Measurements from ENCODE around the gene COTL1.
"Not testable (repeated sequence)": the region's sequence is repeated elsewhere in the genome, so short reads cannot be mapped to it uniquely, and the experiment has no call there.

The COTL1 gene

DNA sequence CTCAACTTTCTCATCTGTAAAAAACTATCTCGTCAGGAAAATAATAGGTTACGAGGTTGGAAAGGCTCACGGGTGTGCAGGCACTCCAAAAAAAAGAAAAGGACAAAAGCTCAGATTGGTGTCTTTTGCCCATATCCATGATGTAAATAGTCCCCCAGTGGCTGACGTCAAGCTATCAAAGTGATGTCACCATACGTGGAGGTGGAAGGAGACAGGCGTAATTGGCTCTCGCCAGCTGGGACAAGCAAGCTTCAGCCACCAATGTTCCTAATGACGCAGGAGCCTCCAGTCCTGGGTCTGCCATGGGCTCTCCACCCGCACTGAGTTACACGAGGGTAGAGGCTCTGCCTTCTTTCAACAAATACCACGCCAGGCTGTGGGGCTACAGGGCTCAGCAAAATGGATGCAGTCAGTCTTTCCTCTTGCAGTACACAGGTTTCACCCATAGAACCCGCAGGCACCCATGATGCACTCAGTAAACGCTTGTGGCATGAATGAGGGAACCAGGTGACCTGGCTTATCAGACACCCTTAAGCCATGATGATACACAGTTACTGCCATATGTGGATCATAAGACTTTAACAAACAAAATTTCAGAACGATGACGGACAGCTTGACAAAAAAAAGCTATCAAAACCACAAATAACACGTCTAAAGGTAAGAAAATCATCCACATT is 50.5 kb downstream of the COTL1 start:
- Mint-ChIP-seq H3K27ac (ENCODE audit: low read depth) (peak overlapping the region; percentile 36), H3K27me3 (no peaks in the 10 kb centered on the region), H3K4me3 (no peak overlapping the region), H3K4me1 (peaks cover 37% of the 10 kb centered on the region), H3K36me3 (ENCODE audit: insufficient read depth) (peaks cover 36% of the 10 kb centered on the region), H3K9me3 (peaks cover 4% of the 10 kb centered on the region)
- peak; percentile 67 for ATAC-seq (replicated peaks; ENCODE audit: extremely low read depth, poor library complexity, severe bottlenecking)
- DNase-seq (ENCODE audit: low spot score in 2 of 2): peak in 1 of 2 donors; percentile 17

DNA sequence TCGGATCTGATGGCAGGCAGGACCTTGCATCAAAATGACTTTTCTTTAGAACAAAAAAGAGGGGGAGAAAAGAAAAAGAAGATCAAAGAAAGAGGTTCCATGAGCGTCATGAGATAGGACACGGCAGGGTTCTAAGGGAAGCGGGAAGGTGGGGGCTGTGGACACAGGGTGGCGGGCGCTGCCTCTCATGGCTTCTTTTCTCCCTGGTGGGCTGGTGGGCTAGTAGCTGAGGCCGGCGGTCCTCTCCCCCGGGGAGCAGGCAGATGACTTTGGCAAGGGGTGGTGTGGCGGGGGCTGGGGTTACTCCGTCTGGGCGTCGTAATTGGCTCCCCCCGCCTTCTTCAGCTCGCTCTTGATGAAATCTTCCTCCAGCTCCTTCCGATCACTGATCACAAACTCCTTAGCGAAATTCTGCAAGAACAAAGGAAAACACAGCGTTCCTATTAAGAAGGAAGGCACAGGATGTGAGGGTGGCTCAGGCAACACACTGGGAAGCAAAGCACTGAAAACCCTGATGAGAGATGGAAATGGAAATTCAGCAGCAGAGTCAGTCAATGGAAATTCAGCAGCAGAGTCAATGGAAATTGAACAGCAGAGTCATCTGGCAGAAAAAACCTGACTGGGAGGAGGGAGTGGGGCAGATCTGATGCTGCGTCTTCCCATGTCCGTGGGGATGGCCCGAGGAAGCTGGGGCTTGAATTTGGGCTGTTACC is 51.2 kb downstream of the COTL1 start:
- Mint-ChIP-seq H3K27me3 (no peaks in the 10 kb centered on the region), H3K27ac (ENCODE audit: low read depth) (no peak overlapping the region), H3K4me3 (no peak overlapping the region)

DNA sequence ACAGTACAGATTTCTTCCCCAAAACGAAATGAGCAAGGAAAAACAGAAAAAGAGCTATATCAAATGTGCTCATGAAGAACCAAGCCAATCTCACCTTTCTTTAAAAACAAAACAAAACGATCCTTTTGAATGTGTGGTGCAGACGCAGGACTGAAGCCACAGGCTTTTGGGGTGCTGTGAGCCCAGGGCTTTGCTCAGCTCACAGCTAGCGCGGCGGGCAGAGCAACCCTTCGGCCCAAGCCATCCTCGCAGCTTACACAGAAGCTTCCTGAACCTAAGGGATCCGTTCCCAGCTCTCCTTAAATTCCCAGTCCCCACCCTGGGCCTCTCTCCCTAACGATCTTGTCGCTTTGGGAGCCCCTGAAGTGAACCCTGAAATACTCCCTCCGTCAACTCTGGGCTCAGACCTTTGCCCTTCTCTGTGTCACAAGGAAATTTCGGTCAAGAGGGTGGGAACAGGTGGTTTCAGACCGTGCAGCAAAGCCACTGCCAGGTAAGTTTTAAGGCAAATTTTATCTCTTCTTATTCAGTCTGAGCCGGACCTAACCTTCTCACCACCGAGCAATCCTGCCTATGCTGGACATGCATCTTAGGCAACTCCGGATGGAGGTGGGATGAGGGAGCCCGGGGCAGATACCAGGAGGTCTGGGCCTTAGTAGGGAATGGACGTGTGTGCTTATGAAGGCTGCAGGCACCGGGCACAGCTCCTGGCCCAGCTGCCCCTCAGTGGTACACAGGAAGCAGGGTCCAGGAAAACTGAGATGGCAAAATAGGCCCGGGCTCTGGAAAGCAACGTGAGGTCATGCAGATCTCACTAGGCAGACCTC is 52.0 kb downstream of the COTL1 start:
- peaks cover 25% of the 10 kb centered on the region for H3K4me1 Mint-ChIP-seq
- ATAC-seq (replicated peaks; ENCODE audit: extremely low read depth, poor library complexity, severe bottlenecking): no peak
- DNase-seq (ENCODE audit: low spot score in 2 of 2): no peak
- no peak overlapping the region for H3K27ac Mint-ChIP-seq (ENCODE audit: low read depth)
- no peak overlapping the region for H3K4me3 Mint-ChIP-seq
- H3K9me3 Mint-ChIP-seq: no peaks in the 10 kb centered on the region
- no peaks in the 10 kb centered on the region for H3K27me3 Mint-ChIP-seq
- H3K36me3 Mint-ChIP-seq (ENCODE audit: insufficient read depth): peaks cover 35% of the 10 kb centered on the region

More for the DNA sequence above, 51.2 kb downstream of the COTL1 start:
- Mint-ChIP-seq H3K9me3 (peaks cover 4% of the 10 kb centered on the region), H3K36me3 (ENCODE audit: insufficient read depth) (peaks cover 37% of the 10 kb centered on the region), H3K4me1 (peaks cover 30% of the 10 kb centered on the region)
- DNase-seq (ENCODE audit: low spot score in 2 of 2) (no peak), ATAC-seq (replicated peaks; ENCODE audit: extremely low read depth, poor library complexity, severe bottlenecking) (no peak)

DNA sequence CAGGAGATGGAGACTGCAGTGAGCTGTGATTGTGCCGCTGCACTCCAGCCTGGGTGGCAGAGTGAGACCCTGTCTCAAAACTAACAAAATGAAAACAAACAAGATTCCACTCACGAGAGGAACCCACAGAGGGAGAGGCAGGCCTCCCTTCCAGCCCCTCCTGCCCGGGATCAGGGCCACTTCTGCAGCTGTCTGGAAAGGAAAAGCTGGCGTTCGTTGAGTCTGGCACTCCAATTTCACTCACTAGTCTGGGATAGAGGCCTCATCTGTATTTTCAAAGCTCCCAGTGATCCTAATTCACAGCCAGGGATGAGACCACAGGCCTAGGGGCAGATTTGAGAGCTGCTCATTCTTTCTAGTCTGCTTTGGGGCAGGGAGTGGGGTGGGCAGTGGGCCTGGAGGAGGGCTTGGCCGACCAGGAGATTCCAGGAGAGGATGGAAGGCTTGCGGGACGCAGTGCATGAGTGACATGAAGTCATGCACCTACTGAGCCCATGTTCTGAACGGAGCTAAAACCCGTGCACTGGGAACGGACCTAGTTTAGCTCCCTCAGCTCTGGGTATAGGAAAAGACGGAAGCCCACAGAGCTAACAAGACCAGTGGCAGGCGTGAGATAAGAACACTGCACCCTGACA is 54.0 kb downstream of the COTL1 start:
- DNase-seq (ENCODE audit: low spot score in 2 of 2) (no peak), ATAC-seq (replicated peaks; ENCODE audit: extremely low read depth, poor library complexity, severe bottlenecking) (no peak)
- Mint-ChIP-seq H3K27ac (ENCODE audit: low read depth) (no peak overlapping the region), H3K27me3 (no peaks in the 10 kb centered on the region), H3K9me3 (no peaks in the 10 kb centered on the region), H3K4me1 (peaks cover 13% of the 10 kb centered on the region), H3K36me3 (ENCODE audit: insufficient read depth) (peaks cover 31% of the 10 kb centered on the region), H3K4me3 (no peak overlapping the region)

DNA sequence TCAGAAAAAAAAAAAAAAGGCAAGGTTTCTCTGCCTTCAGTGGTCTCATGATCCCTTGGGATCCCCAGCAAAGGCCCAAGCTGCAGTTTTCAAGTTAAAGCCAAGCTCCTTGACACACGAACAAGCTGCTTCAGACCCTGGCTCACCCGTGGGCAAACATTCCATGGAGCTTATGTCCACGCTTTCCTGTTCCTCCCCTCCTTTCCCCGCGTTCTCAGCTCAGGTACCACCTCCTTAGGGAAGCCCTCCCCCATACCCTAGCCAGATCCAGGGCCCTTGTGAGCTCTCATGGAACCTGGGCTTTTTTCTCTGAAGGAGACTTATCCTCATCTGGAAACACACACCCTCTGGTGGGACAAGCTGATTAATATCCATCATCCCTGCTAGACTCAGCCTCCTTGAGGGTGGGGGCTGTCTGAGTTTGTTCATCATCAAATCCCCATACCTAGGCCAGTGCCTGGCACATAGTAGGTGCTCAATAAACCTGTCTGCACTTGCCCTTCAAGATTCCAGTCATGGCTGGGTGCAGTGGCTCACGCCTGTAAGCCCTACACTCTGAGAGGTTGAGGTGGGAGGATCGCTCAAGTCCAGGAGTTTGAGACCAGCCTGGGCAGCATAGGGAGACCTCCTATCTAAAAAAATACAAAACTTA is 54.7 kb downstream of the COTL1 start:
- no peaks in the 10 kb centered on the region for H3K27me3 Mint-ChIP-seq
- peaks cover 27% of the 10 kb centered on the region for H3K36me3 Mint-ChIP-seq (ENCODE audit: insufficient read depth)
- H3K9me3 Mint-ChIP-seq: no peaks in the 10 kb centered on the region
- DNase-seq (ENCODE audit: low spot score in 2 of 2) (no peak), ATAC-seq (replicated peaks; ENCODE audit: extremely low read depth, poor library complexity, severe bottlenecking) (no peak)
- H3K4me1 Mint-ChIP-seq: peaks cover 8% of the 10 kb centered on the region
- H3K4me3 Mint-ChIP-seq: no peak overlapping the region
- no peak overlapping the region for H3K27ac Mint-ChIP-seq (ENCODE audit: low read depth)

DNA sequence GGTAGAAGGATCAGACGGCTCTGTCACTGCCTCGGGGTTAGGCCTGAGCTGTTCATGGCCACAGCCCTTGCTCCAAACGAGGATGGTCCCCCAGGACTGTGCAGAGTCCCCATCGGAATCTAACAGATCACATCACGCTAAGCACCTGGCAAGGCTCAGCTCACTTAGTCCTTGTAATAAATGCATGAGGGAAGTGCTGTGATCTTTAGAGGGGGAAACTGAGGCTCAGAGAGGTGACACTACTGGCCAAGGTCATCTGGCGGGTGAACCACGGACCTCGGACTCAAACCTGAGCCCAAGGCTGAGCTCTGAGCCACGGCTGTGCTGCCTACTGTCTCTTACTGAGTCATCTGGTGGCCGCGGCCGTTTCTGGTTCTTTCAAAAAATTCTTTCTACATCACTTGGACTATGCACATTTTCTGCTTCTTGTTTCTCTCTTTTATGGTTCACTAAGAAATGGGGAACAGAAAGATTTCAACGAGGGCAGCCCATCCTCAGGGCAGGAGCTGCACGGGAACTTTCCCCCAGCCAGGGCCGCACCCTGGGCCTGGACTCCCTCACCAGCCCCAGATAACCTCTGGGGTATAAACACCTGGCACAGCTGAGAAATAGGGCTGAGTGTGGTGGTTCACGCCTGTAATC is 55.6 kb downstream of the COTL1 start:
- no peak for DNase-seq (ENCODE audit: low spot score in 2 of 2)
- no peak overlapping the region for H3K27ac Mint-ChIP-seq (ENCODE audit: low read depth)
- H3K27me3 Mint-ChIP-seq: no peaks in the 10 kb centered on the region
- H3K9me3 Mint-ChIP-seq: no peaks in the 10 kb centered on the region
- ATAC-seq (replicated peaks; ENCODE audit: extremely low read depth, poor library complexity, severe bottlenecking): no peak
- H3K36me3 Mint-ChIP-seq (ENCODE audit: insufficient read depth): peaks cover 22% of the 10 kb centered on the region
- H3K4me3 Mint-ChIP-seq: no peak overlapping the region
- H3K4me1 Mint-ChIP-seq: no peaks in the 10 kb centered on the region

DNA sequence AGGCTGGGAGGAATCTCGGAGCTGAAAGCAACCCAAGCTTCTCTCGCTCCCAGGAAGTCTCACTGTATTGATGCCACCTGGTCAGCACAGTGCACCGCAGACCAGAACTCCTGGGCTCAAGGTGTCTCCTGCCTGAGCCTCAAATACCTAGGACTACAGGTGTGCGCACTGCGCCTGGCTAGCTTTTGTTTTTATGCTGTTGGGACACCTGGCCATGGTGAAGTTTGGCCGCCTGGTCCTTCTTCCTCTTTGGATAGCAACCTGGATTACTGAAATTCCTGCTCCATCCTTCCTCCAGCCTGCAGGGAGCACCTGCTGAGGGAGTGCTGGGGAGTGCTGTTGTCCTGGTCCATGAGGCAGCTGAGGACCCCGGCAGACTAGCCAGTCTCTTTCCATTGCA is 56.6 kb downstream of the COTL1 start:
- H3K4me3 Mint-ChIP-seq: no peak overlapping the region
- DNase-seq (ENCODE audit: low spot score in 2 of 2) (no peak), ATAC-seq (replicated peaks; ENCODE audit: extremely low read depth, poor library complexity, severe bottlenecking) (no peak)
- H3K36me3 Mint-ChIP-seq (ENCODE audit: insufficient read depth): peaks cover 17% of the 10 kb centered on the region
- H3K27me3 Mint-ChIP-seq: no peaks in the 10 kb centered on the region
- no peaks in the 10 kb centered on the region for H3K9me3 Mint-ChIP-seq
- H3K27ac Mint-ChIP-seq (ENCODE audit: low read depth): peak overlapping the region; percentile 21
- H3K4me1 Mint-ChIP-seq: no peaks in the 10 kb centered on the region

DNA sequence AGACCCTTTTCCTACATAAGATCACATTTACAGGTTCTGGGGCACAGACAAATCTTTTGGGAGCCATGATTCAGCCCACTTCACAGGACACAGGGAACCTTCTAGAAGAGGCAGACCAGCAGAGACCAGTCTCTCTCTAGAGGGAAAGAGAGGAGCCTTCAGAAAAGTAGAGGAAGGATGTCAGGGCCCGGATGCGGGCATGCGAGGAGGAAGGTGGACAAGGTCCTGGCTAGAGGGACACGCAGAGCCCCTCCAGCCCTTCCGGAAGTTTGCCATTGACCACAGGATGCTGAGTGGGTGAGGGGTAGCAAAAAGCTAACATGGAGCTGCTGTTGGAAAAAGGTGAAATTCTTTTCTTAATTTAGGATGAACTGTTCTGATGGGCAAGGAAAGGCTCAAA is 57.6 kb downstream of the COTL1 start:
- no peaks in the 10 kb centered on the region for H3K9me3 Mint-ChIP-seq
- peak overlapping the region; percentile 21 for H3K27ac Mint-ChIP-seq (ENCODE audit: low read depth)
- no peak overlapping the region for H3K4me3 Mint-ChIP-seq
- ATAC-seq (replicated peaks; ENCODE audit: extremely low read depth, poor library complexity, severe bottlenecking): no peak
- peaks cover 7% of the 10 kb centered on the region for H3K36me3 Mint-ChIP-seq (ENCODE audit: insufficient read depth)
- no peak for DNase-seq (ENCODE audit: low spot score in 2 of 2)
- no peaks in the 10 kb centered on the region for H3K4me1 Mint-ChIP-seq
- no peaks in the 10 kb centered on the region for H3K27me3 Mint-ChIP-seq

DNA sequence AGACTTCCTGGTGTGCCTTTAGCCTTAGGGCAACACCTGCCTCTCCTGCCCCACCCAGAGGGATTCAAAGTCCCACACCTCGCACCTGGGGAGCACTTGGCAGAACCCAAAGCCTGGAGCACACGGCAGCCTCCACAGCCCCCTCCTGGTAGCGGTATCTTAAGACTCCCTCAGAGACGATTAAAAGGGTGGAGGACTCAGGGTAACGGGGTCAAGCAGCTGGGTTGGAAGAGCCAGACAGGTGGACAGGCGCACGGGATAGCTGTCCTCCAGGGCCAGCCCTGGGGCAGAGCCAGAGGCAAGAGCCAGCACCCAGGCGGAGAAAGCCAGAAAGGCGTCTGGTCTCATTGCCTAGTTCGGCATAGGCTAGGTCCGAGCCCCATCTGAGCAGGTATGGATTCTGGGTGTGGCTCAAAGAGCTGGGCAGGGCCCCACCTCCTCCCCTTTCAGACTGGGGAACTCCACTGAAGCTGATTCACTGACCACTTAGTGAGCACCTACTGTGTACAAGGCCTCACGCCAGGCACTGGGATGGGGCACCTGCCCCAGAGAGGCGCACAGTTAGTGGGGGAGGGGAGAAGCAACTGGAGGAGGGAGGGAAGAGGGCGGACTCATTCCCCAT is 58.5 kb downstream of the COTL1 start:
- Mint-ChIP-seq H3K4me3 (no peak overlapping the region), H3K36me3 (ENCODE audit: insufficient read depth) (peaks cover 4% of the 10 kb centered on the region), H3K27me3 (no peaks in the 10 kb centered on the region), H3K9me3 (no peaks in the 10 kb centered on the region), H3K27ac (ENCODE audit: low read depth) (no peak overlapping the region), H3K4me1 (peaks cover 6% of the 10 kb centered on the region)
- no peak for DNase-seq (ENCODE audit: low spot score in 2 of 2)
- no peak for ATAC-seq (replicated peaks; ENCODE audit: extremely low read depth, poor library complexity, severe bottlenecking)

DNA sequence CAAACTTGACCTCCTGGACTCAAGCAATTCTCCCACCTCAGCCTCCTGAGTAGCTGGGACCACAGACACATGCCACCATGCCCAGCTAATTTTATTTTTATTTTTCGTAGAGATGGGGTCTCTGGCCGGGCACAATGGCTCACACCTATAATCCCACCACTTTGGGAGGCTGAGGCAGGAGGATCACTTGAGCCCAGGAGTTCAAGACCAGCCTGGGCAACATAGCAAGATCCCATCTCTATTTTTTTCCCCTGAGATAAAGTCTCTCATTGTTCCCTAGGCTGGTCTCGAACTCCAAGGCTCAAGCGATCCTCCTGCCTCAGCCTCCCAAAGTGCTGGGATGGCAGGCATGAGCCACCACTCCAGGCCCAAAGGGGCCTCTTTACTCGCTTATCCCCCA is 59.0 kb downstream of the COTL1 start:
- not testable (repeated sequence) for H3K4me3 Mint-ChIP-seq; DNase-seq (ENCODE audit: low spot score in 2 of 2); H3K27me3 Mint-ChIP-seq; H3K36me3 Mint-ChIP-seq (ENCODE audit: insufficient read depth); H3K9me3 Mint-ChIP-seq; ATAC-seq (replicated peaks; ENCODE audit: extremely low read depth, poor library complexity, severe bottlenecking); H3K27ac Mint-ChIP-seq (ENCODE audit: low read depth)
- peaks cover 11% of the 10 kb centered on the region for H3K4me1 Mint-ChIP-seq

DNA sequence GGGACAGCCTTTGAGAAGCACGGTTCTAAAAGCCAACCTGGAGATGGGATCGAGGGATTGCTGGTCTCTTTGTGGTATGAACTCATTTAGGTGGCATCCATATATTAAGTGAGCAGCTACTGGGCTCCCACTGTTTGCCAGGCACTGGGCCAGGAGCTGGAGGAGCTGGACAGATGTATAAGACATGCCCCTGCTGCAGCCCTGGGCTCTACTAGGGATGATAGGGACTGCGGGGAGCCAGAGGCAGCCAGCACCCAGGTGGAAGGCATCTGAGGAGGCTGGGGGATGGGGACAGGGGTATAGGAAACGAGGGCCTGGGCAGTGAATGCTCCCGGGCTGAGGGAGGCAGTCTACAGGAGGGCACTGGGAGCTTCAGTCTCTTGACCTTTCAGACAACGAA is 60.4 kb downstream of the COTL1 start:
- H3K27me3 Mint-ChIP-seq: no peaks in the 10 kb centered on the region
- no peaks in the 10 kb centered on the region for H3K9me3 Mint-ChIP-seq
- peaks cover 21% of the 10 kb centered on the region for H3K4me1 Mint-ChIP-seq
- ATAC-seq (replicated peaks; ENCODE audit: extremely low read depth, poor library complexity, severe bottlenecking): no peak
- H3K36me3 Mint-ChIP-seq (ENCODE audit: insufficient read depth): peaks cover 6% of the 10 kb centered on the region
- no peak overlapping the region for H3K4me3 Mint-ChIP-seq
- no peak for DNase-seq (ENCODE audit: low spot score in 2 of 2)
- no peak overlapping the region for H3K27ac Mint-ChIP-seq (ENCODE audit: low read depth)

Data from central memory CD8-positive, alpha-beta T cell (primary cell).